Testis (tissue), 2 donors: ENCODE measurements around the gene ANXA2.

ENCODE experiments used
- CTCF ChIP-seq, 3 experiments: fragments of 450-650 bp in 2 of 3; fragments of 200-600 bp in 1 of 3; sonication (generic) in 1 of 3; IDR thresholded peaks; one replicate each; pipeline ENCODE4 v1.5.1; 2016 to 2019; ENCODE audit warnings: antibody characterized with exemption in 3 of 3, mild to moderate bottlenecking in 2 of 3, moderate library complexity in 1 of 3
- POLR2A ChIP-seq: fragments of 450-650 bp; IDR thresholded peaks from one replicate; pipeline ENCODE4 v1.6.1; 2017; ENCODE audit warnings: antibody characterized with exemption, mild to moderate bottlenecking, moderate library complexity

GRCh38 chr15:60421544-60421943 lies 23.8 kb upstream of the ANXA2 start:
- TF ChIP-seq POLR2A (no peak), CTCF (IDR thresholded peaks at IDR 0.05) (no peak)
